Stimulated activated CD4-positive, alpha-beta T cell treated with anti-CD3 and anti-CD28 coated beads, Interleukin-2, amount 100 ng/mL, for 24 hours (primary cell): ENCODE measurements around the gene LACTBL1.
"Not testable (repeated sequence)": the region's sequence is repeated elsewhere in the genome, so short reads cannot be mapped to it uniquely, and the experiment has no call there.

Experiments
- DNase-seq, 2 donors: peaks; one replicate each; pipeline ENCODE4 v3.0.0-alpha.2; 2020

LACTBL1 gene

GRCh38 chr1:22972760-22973159 lies at the start of gene LACTBL1:
Gene LACTBL1 (minus strand): TSS chr1:22972866. CDS start chr1:22972316, 550 bp downstream.
- no peak for DNase-seq

GRCh38 chr1:23021834-23022233 lies 49.2 kb upstream of the LACTBL1 start:
- no peak for DNase-seq

GRCh38 chr1:23020706-23021405 lies 48.2 kb upstream of the LACTBL1 start:
- no peak for DNase-seq

GRCh38 chr1:23019863-23020625 lies 47.4 kb upstream of the LACTBL1 start:
- peak; percentile 33 to 35 for DNase-seq

GRCh38 chr1:23019094-23019862 lies 46.6 kb upstream of the LACTBL1 start, which contains the start of gene KDM1A:
Gene KDM1A (plus strand): TSS chr1:23019468. CDS start chr1:23019597, 129 bp downstream.
- DNase-seq: peak; percentile 97

- DNase-seq: no peak
These were observed 46.0 kb upstream of the LACTBL1 start for GRCh38 chr1:23018661-23019093.

GRCh38 chr1:23013657-23014056 lies 41.0 kb upstream of the LACTBL1 start:
- no peak for DNase-seq

- DNase-seq: not testable (repeated sequence)
These were observed 37.4 kb upstream of the LACTBL1 start for GRCh38 chr1:23010025-23010424.

GRCh38 chr1:23008901-23009300 lies 36.2 kb upstream of the LACTBL1 start:
- no peak for DNase-seq

GRCh38 chr1:23007106-23007505 lies 34.4 kb upstream of the LACTBL1 start:
- no peak for DNase-seq

- DNase-seq: not testable (repeated sequence)
These were observed 32.1 kb upstream of the LACTBL1 start for GRCh38 chr1:23004769-23005168.

GRCh38 chr1:23004112-23004511 lies 31.4 kb upstream of the LACTBL1 start:
- DNase-seq: no peak

GRCh38 chr1:23002218-23002617 lies 29.6 kb upstream of the LACTBL1 start:
- DNase-seq: not testable (repeated sequence)

GRCh38 chr1:23000133-23000532 lies 27.5 kb upstream of the LACTBL1 start:
- DNase-seq: not testable (repeated sequence)

GRCh38 chr1:22997528-22997927 lies 24.9 kb upstream of the LACTBL1 start:
- not testable (repeated sequence) for DNase-seq

GRCh38 chr1:22995774-22996173 lies 23.1 kb upstream of the LACTBL1 start:
- DNase-seq: no peak

- DNase-seq: not testable (repeated sequence)
These were observed 20.6 kb upstream of the LACTBL1 start for GRCh38 chr1:22993220-22993795.

GRCh38 chr1:22992384-22992783 lies 19.7 kb upstream of the LACTBL1 start:
- not testable (repeated sequence) for DNase-seq

GRCh38 chr1:22983944-22984343 lies 11.3 kb upstream of the LACTBL1 start:
- no peak for DNase-seq

- DNase-seq: not testable (repeated sequence)
These were observed 7.8 kb upstream of the LACTBL1 start for GRCh38 chr1:22980471-22980790.

GRCh38 chr1:22978299-22978698 lies 5.6 kb upstream of the LACTBL1 start:
- DNase-seq: no peak

GRCh38 chr1:22976461-22977243 lies 4.0 kb upstream of the LACTBL1 start:
- peak; percentile 46 to 56 for DNase-seq
